CD4-positive, alpha-beta memory T cell (primary cell): ENCODE measurements around the gene ETV4. TPM values are rescaled to one million over a fixed set of nuclear protein-coding genes. Genes with fewer than 3 reads are reported as not detected.
"Not testable (repeated sequence)": the region's sequence is repeated elsewhere in the genome, so short reads cannot be mapped to it uniquely, and the experiment has no call there.

Experiments used
- CTCF ChIA-PET: fragments of 350-600 bp; sonication (Branson Sonifier 250); formaldehyde crosslinking; loops from one replicate; lab custom pipeline; 2021; ENCODE audit warnings: inconsistent platforms; ENCODE audit not compliant: partially characterized antibody; lab: Charles Lee
- POLR2A ChIA-PET: fragments of 350-600 bp; sonication (Branson Sonifier 250); formaldehyde crosslinking; loops from one replicate; lab custom pipeline; 2021; ENCODE audit not compliant: partially characterized antibody; lab: Charles Lee
- DNase-seq, 5 donors: peaks; one replicate each; pipeline versions ENCODE4 v3.0.0 to v3.0.0-alpha.2; 2020 to 2022; ENCODE audit warnings: mixed read lengths in 1 of 5
- H3K27ac ChIP-seq: one replicate; pipeline ENCODE4 v1.7.0; 2013; ENCODE audit warnings: low read depth, low read length
- H3K27me3 ChIP-seq: 2 replicates; pipeline ENCODE4 v1.7.0; 2013; ENCODE audit warnings: mild to moderate bottlenecking, low read length, moderate library complexity; ENCODE audit not compliant: insufficient read depth
- H3K36me3 ChIP-seq: 2 replicates; pipeline ENCODE4 v1.7.0; 2013; ENCODE audit warnings: mild to moderate bottlenecking, low read length, moderate library complexity; ENCODE audit not compliant: insufficient read depth
- H3K4me1 ChIP-seq: 2 replicates; pipeline ENCODE4 v1.7.0; 2013; ENCODE audit warnings: mild to moderate bottlenecking, low read length, moderate library complexity; ENCODE audit not compliant: insufficient read depth
- H3K4me3 ChIP-seq, 2 donors: one replicate each; pipeline ENCODE4 v1.7.0; 2013; ENCODE audit warnings: low read length in 2 of 2, mild to moderate bottlenecking in 1 of 2
- H3K9me3 ChIP-seq, 2 donors: one replicate each; pipeline ENCODE4 v1.7.0; 2013; ENCODE audit warnings: low read length in 2 of 2, control low read depth in 1 of 2; ENCODE audit not compliant: control insufficient read depth in 1 of 2
- H3K27ac Mint-ChIP-seq, 7 donors: one replicate each; pipeline ENCODE4 v1.8.0; 2020 to 2021; ENCODE audit warnings: mixed read lengths in 7 of 7, mild to moderate bottlenecking in 6 of 7, inconsistent platforms in 3 of 7, moderate library complexity in 3 of 7
- H3K27me3 Mint-ChIP-seq, 2 donors: one replicate each; pipeline ENCODE4 v1.8.0; 2020 to 2021; ENCODE audit warnings: mixed read lengths in 2 of 2
- H3K36me3 Mint-ChIP-seq, 2 donors: one replicate each; pipeline ENCODE4 v1.8.0; 2020 to 2021; ENCODE audit warnings: mixed read lengths in 2 of 2, inconsistent platforms in 1 of 2, mild to moderate bottlenecking in 1 of 2
- H3K4me1 Mint-ChIP-seq, 4 donors: one replicate each; pipeline ENCODE4 v1.8.0; 2020 to 2021; ENCODE audit warnings: mixed read lengths in 4 of 4, mild to moderate bottlenecking in 1 of 4
- H3K4me3 Mint-ChIP-seq, 8 donors: one replicate each; pipeline ENCODE4 v1.8.0; 2020 to 2021; ENCODE audit warnings: mixed read lengths in 8 of 8, mild to moderate bottlenecking in 7 of 8, moderate library complexity in 6 of 8, inconsistent platforms in 3 of 8
- H3K9me3 Mint-ChIP-seq, 8 donors: one replicate each; pipeline ENCODE4 v1.8.0; 2020 to 2021; ENCODE audit warnings: mixed read lengths in 8 of 8, mild to moderate bottlenecking in 5 of 8, inconsistent platforms in 3 of 8, moderate library complexity in 1 of 8
- intact Hi-C: fragments of 100-400 bp; cut with micrococcal nuclease; formaldehyde crosslinking; loops from one replicate; pipeline ENCODE4 v1.15.1; 2023
- polyA plus RNA-seq, 2 donors: library from polyadenylated mRNA; unstranded; fragments of 300-500 nt; fragmentation: Illumina TruSeq; gene quantifications; one replicate each; pipeline ENCODE4 v1.2.3, GENCODE V29; 2021
- total RNA-seq, 2 experiments: library from RNA; stranded (reverse); gene quantifications; one replicate each; pipeline ENCODE4 v1.2.3, GENCODE V29; 2021

Gene ETV4
- total and polyA plus RNA-seq, 4 experiments from 2014 or later, result not detected

- H3K9me3 ChIP-seq, POLR2A ChIA-PET, H3K9me3 Mint-ChIP-seq, DNase-seq, CTCF ChIA-PET, H3K4me1 Mint-ChIP-seq, H3K4me3 Mint-ChIP-seq, H3K27ac Mint-ChIP-seq, intact Hi-C loops, H3K27ac ChIP-seq, H3K4me1 ChIP-seq, H3K27me3 Mint-ChIP-seq, H3K27me3 ChIP-seq, H3K4me3 ChIP-seq: not testable (repeated sequence)
- H3K36me3 ChIP-seq, result peaks cover 56% of the 10 kb centered on the region
- peaks cover 39 to 72% of the 10 kb centered on the region in 2 donors for H3K36me3 Mint-ChIP-seq
Observed at GRCh38 chr17:43509440-43509839, 36.7 kb downstream of the ETV4 start.

GRCh38 chr17:43490621-43491020, 55.5 kb downstream of the ETV4 start:
- Histone ChIP-seq H3K4me3 (no peak overlapping the region), H3K27ac (no peak overlapping the region), H3K27me3 (no peaks in the 10 kb centered on the region), H3K36me3 (peaks cover 45% of the 10 kb centered on the region), H3K9me3 (no peaks in the 10 kb centered on the region), H3K4me1 (peaks cover 9% of the 10 kb centered on the region)
- CTCF ChIA-PET, result no interaction called here
- H3K27me3 Mint-ChIP-seq, result no peaks in the 10 kb centered on the region
- POLR2A ChIA-PET, result interaction anchor here (1.1 kb wide), 1 partner anchor 9 kb away, joined by 3 read pairs; no protein-coding TSS in a partner anchor
- H3K4me1 Mint-ChIP-seq, result peaks cover 4 to 14% (median 10%) of the 10 kb centered on the region in 4 donors
- no peak overlapping the region for H3K4me3 Mint-ChIP-seq
- DNase-seq, result no peak
- no peak overlapping the region for H3K27ac Mint-ChIP-seq
- intact Hi-C loops, result no loop called here
- H3K9me3 Mint-ChIP-seq, result no peaks in the 10 kb centered on the region
- peaks cover 45 to 54% of the 10 kb centered on the region in 2 donors for H3K36me3 Mint-ChIP-seq

- CTCF ChIA-PET, result interaction anchor here (0.6 to 8.0 kb wide), 42 partner anchors 9 to 662 kb away, joined by 3 to 178 read pairs (median 3); partner anchors contain the start of genes ARL4D, ETV4, IFI35 and RPL27
- Mint-ChIP-seq H3K4me3 (peak within 1 kb of the TSS; percentile 96 to 100 (median 100)), H3K36me3 (peaks cover 0 to 14% of the 10 kb centered on the region in 2 donors), H3K27me3 (peaks cover 0 to 1% of the 10 kb centered on the region in 2 donors), H3K4me1 (peaks cover 17 to 39% (median 29%) of the 10 kb centered on the region in 4 donors), H3K9me3 (peaks cover 0 to 3% (median 0%) of the 10 kb centered on the region in 8 donors), H3K27ac (peak within 1 kb of the TSS; percentile 93 to 100 (median 99))
- H3K4me1 ChIP-seq, result peaks cover 25% of the 10 kb centered on the region
- intact Hi-C loops, result loop anchor here (1.0 to 10.0 kb wide), 10 partner anchors 90 to 649 kb away; partner anchors contain the start of genes BRCA1, NBR1, PSME3 and RND2
- H3K9me3 ChIP-seq, result no peaks in the 10 kb centered on the region
- peak within 1 kb of the TSS; percentile 84 to 98 for H3K4me3 ChIP-seq
- POLR2A ChIA-PET, result interaction anchor here (0.6 to 5.8 kb wide), 22 partner anchors 10 to 660 kb away, joined by 3 to 136 read pairs (median 4); partner anchors contain the start of genes ARL4D, BECN1, BRCA1 and ETV4
- peak within 1 kb of the TSS; percentile 78 for H3K27ac ChIP-seq
- no peaks in the 10 kb centered on the region for H3K27me3 ChIP-seq
- no peaks in the 10 kb centered on the region for H3K36me3 ChIP-seq
- peak; percentile 97 to 99 (median 98) for DNase-seq
Observed at GRCh38 chr17:43483674-43484551, 62.2 kb downstream of the ETV4 start, which contains the start of gene DHX8. TSS of gene DHX8 (plus strand) at chr17:43483975. CDS start at chr17:43484038, 63 bp downstream.

- no peaks in the 10 kb centered on the region for H3K27me3 ChIP-seq
- H3K9me3 ChIP-seq, result no peaks in the 10 kb centered on the region
- H3K27ac Mint-ChIP-seq, result peak overlapping the region in 2 of 7 donors; percentile 46 to 69
- peaks cover 0 to 12% of the 10 kb centered on the region in 2 donors for H3K36me3 Mint-ChIP-seq
- peaks cover 25% of the 10 kb centered on the region for H3K4me1 ChIP-seq
- intact Hi-C loops, result loop anchor here (1.0 to 10.0 kb wide), 10 partner anchors 88 to 648 kb away; partner anchors contain the start of genes BRCA1, NBR1, PSME3 and RND2
- peaks cover 0 to 1% of the 10 kb centered on the region in 2 donors for H3K27me3 Mint-ChIP-seq
- H3K4me1 Mint-ChIP-seq, result peaks cover 15 to 34% (median 26%) of the 10 kb centered on the region in 4 donors
- ChIA-PET POLR2A (interaction anchor here (0.6 to 5.8 kb wide), 9 partner anchors 86 to 311 kb away, joined by 3 to 136 read pairs (median 19); partner anchors contain the start of genes ARL4D and NBR1), CTCF (interaction anchor here (0.6 to 8.0 kb wide), 13 partner anchors 12 to 774 kb away, joined by 3 to 178 read pairs (median 4); partner anchors contain the start of genes ARL4D and TMEM106A)
- no peaks in the 10 kb centered on the region for H3K36me3 ChIP-seq
- no peak for DNase-seq
- peaks cover 0 to 3% (median 0%) of the 10 kb centered on the region in 8 donors for H3K9me3 Mint-ChIP-seq
- no peak overlapping the region for H3K4me3 ChIP-seq
- no peak overlapping the region for H3K27ac ChIP-seq
- H3K4me3 Mint-ChIP-seq, result peak overlapping the region in 1 of 8 donors; percentile 17
Observed at GRCh38 chr17:43482103-43483012, 63.8 kb downstream of the ETV4 start.

- H3K27me3 ChIP-seq, result no peaks in the 10 kb centered on the region
- Mint-ChIP-seq H3K27ac (no peak overlapping the region), H3K36me3 (peaks cover 0 to 8% of the 10 kb centered on the region in 2 donors), H3K4me3 (no peak overlapping the region), H3K9me3 (peaks cover 0 to 3% (median 0%) of the 10 kb centered on the region in 8 donors), H3K27me3 (peaks cover 0 to 1% of the 10 kb centered on the region in 2 donors), H3K4me1 (peaks cover 8 to 18% (median 13%) of the 10 kb centered on the region in 4 donors)
- intact Hi-C loops, result loop anchor here (5.0 to 10.0 kb wide), 2 partner anchors 353 to 645 kb away; partner anchors contain the start of genes BRCA1 and PSME3
- no peak for DNase-seq
- no peak overlapping the region for H3K4me3 ChIP-seq
- H3K27ac ChIP-seq, result no peak overlapping the region
- H3K9me3 ChIP-seq, result no peaks in the 10 kb centered on the region
- H3K36me3 ChIP-seq, result no peaks in the 10 kb centered on the region
- peaks cover 10% of the 10 kb centered on the region for H3K4me1 ChIP-seq
- ChIA-PET CTCF (interaction anchor here (0.5 to 8.0 kb wide), 2 partner anchors 84 to 193 kb away, joined by 3 to 178 read pairs; partner anchors contain the start of gene ARL4D), POLR2A (no interaction called here)
Observed at GRCh38 chr17:43479948-43480347, 66.2 kb downstream of the ETV4 start.
